H9 (cell line): ENCODE results near the gene RANBP17. TPM values are rescaled to one million over a fixed set of nuclear protein-coding genes. Genes with fewer than 3 reads are reported as not detected.

Experiments used
- DNase-seq: peaks from one replicate; pipeline ENCODE4 v3.0.0-alpha.2; 2017
- H2AFZ ChIP-seq: one replicate; pipeline ENCODE4 v1.6.1; 2013; ENCODE audit warnings: mild to moderate bottlenecking, low read length, control low read depth, moderate library complexity
- H2AK5ac ChIP-seq: 2 replicates; pipeline ENCODE4 v1.6.1; 2013; ENCODE audit warnings: low read length, control low read depth, mixed read lengths; ENCODE audit not compliant: insufficient read length
- H2BK120ac ChIP-seq: one replicate; pipeline ENCODE4 v1.6.1; 2013; ENCODE audit warnings: low read depth, mild to moderate bottlenecking, low read length, control low read depth, inconsistent platforms; ENCODE audit not compliant: poor library complexity, severe bottlenecking
- H2BK12ac ChIP-seq: 2 replicates; pipeline ENCODE4 v1.6.1; 2013; ENCODE audit warnings: low read length, control low read depth, mixed read lengths, low read depth; ENCODE audit not compliant: insufficient read length
- H2BK15ac ChIP-seq: 2 replicates; pipeline ENCODE4 v1.6.1; 2013; ENCODE audit warnings: low read depth, low read length, control low read depth
- H2BK20ac ChIP-seq: one replicate; pipeline ENCODE4 v1.6.1; 2013; ENCODE audit warnings: low read depth, mild to moderate bottlenecking, low read length, control low read depth, inconsistent platforms; ENCODE audit not compliant: poor library complexity, severe bottlenecking
- H2BK5ac ChIP-seq: 2 replicates; pipeline ENCODE4 v1.6.1; 2013; ENCODE audit warnings: low read length, control low read depth, mixed read lengths; ENCODE audit not compliant: insufficient read length
- H3K14ac ChIP-seq: 2 replicates; pipeline ENCODE4 v1.6.1; 2013; ENCODE audit warnings: low read length, control low read depth; ENCODE audit not compliant: insufficient read depth
- H3K18ac ChIP-seq: 2 replicates; pipeline ENCODE4 v1.6.1; 2013; ENCODE audit warnings: low read depth, mild to moderate bottlenecking, mixed read lengths, low read length, control low read depth; ENCODE audit not compliant: insufficient read length
- H3K23ac ChIP-seq: 2 replicates; pipeline ENCODE4 v1.6.1; 2013; ENCODE audit warnings: low read length, control low read depth, mixed read lengths, low read depth; ENCODE audit not compliant: insufficient read length
- H3K23me2 ChIP-seq: 2 replicates; pipeline ENCODE4 v1.6.1; 2013; ENCODE audit warnings: low read depth, mild to moderate bottlenecking, mixed read lengths, low read length, control low read depth; ENCODE audit not compliant: insufficient read length, poor library complexity, severe bottlenecking
- H3K27ac ChIP-seq: 2 replicates; pipeline ENCODE4 v1.5.1; 2013; ENCODE audit warnings: low read length, control low read depth, mixed read lengths, low read depth; ENCODE audit not compliant: insufficient read length
- H3K27me3 ChIP-seq: 2 replicates; pipeline ENCODE4 v1.6.1; 2013; ENCODE audit warnings: low read length, control low read depth, inconsistent platforms; ENCODE audit not compliant: insufficient read depth
- H3K4ac ChIP-seq: 2 replicates; pipeline ENCODE4 v1.6.1; 2013; ENCODE audit warnings: low read depth, mild to moderate bottlenecking, control low read depth, inconsistent platforms, low read length, moderate library complexity
- H3K4me1 ChIP-seq: 2 replicates; pipeline ENCODE4 v1.6.1; 2013; ENCODE audit warnings: low read length, control low read depth, inconsistent platforms; ENCODE audit not compliant: insufficient read depth
- H3K4me2 ChIP-seq: 2 replicates; pipeline ENCODE4 v1.6.1; 2013; ENCODE audit warnings: low read length, control low read depth, mixed read lengths; ENCODE audit not compliant: insufficient read length, insufficient read depth
- H3K56ac ChIP-seq: 2 replicates; pipeline ENCODE4 v1.6.1; 2013; ENCODE audit warnings: low read depth, mild to moderate bottlenecking, mixed read lengths, low read length, control low read depth; ENCODE audit not compliant: insufficient read length
- H3K79me1 ChIP-seq: 2 replicates; pipeline ENCODE4 v1.6.1; 2013; ENCODE audit warnings: low read depth, mild to moderate bottlenecking, moderate library complexity, low read length, control low read depth, inconsistent platforms; ENCODE audit not compliant: insufficient read depth, poor library complexity, severe bottlenecking
- H3K79me2 ChIP-seq: 2 replicates; pipeline ENCODE4 v1.6.1; 2013; ENCODE audit warnings: low read length, control low read depth, inconsistent platforms; ENCODE audit not compliant: insufficient read depth
- H3K9ac ChIP-seq: 2 replicates; pipeline ENCODE4 v1.6.1; 2013; ENCODE audit warnings: low read length, control low read depth, mixed read lengths; ENCODE audit not compliant: insufficient read length; ENCODE audit errors: extremely low read depth
- H3K9me3 ChIP-seq: one replicate; pipeline ENCODE4 v1.6.1; 2013; ENCODE audit warnings: low read depth, low read length, inconsistent platforms; ENCODE audit not compliant: control insufficient read depth
- H3T11ph ChIP-seq: one replicate; pipeline ENCODE4 v1.6.1; 2013; ENCODE audit warnings: mild to moderate bottlenecking, low read length, control low read depth, inconsistent platforms
- H4K20me1 ChIP-seq: one replicate; pipeline ENCODE4 v1.6.1; 2013; ENCODE audit not compliant: control insufficient read depth, insufficient read length, insufficient read depth
- H4K5ac ChIP-seq: 2 replicates; pipeline ENCODE4 v1.6.1; 2013; ENCODE audit warnings: low read depth, mild to moderate bottlenecking, mixed read lengths, low read length, control low read depth; ENCODE audit not compliant: insufficient read length
- H4K8ac ChIP-seq: replicated peaks from 2 replicates; pipeline ENCODE4 v1.6.1; 2013; ENCODE audit warnings: low read length, control low read depth, mixed read lengths, low read depth; ENCODE audit not compliant: insufficient read length
- H4K91ac ChIP-seq: 2 replicates; pipeline ENCODE4 v1.6.1; 2013; ENCODE audit warnings: low read depth, mild to moderate bottlenecking, moderate library complexity, mixed read lengths, low read length, control low read depth; ENCODE audit not compliant: insufficient read length
- H3K27ac Mint-ChIP-seq, 3 experiments: 2 replicates in 2 of 3; 3 replicates in 1 of 3; pipeline ENCODE4 v1.8.0; 2020 to 2021; ENCODE audit warnings: mixed read lengths in 3 of 3, mild to moderate bottlenecking in 1 of 3, moderate library complexity in 1 of 3
- H3K27me3 Mint-ChIP-seq: 2 replicates; pipeline ENCODE4 v1.8.0; 2021; ENCODE audit warnings: low read depth, mild to moderate bottlenecking, moderate library complexity, mixed read lengths
- H3K36me3 Mint-ChIP-seq, 3 experiments: 2 replicates in 2 of 3; 3 replicates in 1 of 3; pipeline ENCODE4 v1.8.0; 2020 to 2021; ENCODE audit warnings: low read depth in 3 of 3, mixed read lengths in 3 of 3; ENCODE audit not compliant: insufficient read depth in 1 of 3
- H3K4me1 Mint-ChIP-seq, 2 experiments: 2 replicates each; pipeline ENCODE4 v1.8.0; 2020; ENCODE audit warnings: mixed read lengths in 2 of 2
- H3K4me3 Mint-ChIP-seq, 2 experiments: 2 replicates in 1 of 2; 3 replicates in 1 of 2; pipeline ENCODE4 v1.8.0; 2020 to 2021; ENCODE audit warnings: mild to moderate bottlenecking in 2 of 2, mixed read lengths in 2 of 2, moderate library complexity in 1 of 2
- H3K9me3 Mint-ChIP-seq, 2 experiments: 2 replicates in 1 of 2; 3 replicates in 1 of 2; pipeline ENCODE4 v1.8.0; 2020; ENCODE audit warnings: mild to moderate bottlenecking in 2 of 2, mixed read lengths in 2 of 2, moderate library complexity in 1 of 2
- WGBS: extraction: QIAGEN DNeasy Blood & Tissue Kit; methylation state at CpG from one replicate; pipeline ENCODE4 v1.1.7; 2013; ENCODE audit warnings: missing lambda C conversion rate, low lambda C conversion rate, mixed read lengths; ENCODE audit not compliant: insufficient read length; ENCODE audit errors: extremely low coverage; 5-methylcytosine and 5-hydroxymethylcytosine counted together
- total RNA-seq: library from RNA; stranded (reverse); gene quantifications from 2 replicates; pipeline ENCODE4 v1.2.1, GENCODE V29; 2021
- TF ChIP-seq, protein P1 (sequence below): fragments of 200-600 bp; sonication (generic); conservative IDR thresholded peaks from 3 replicates; pipeline ENCODE4 v1.8.0; 2021; ENCODE audit warnings: antibody characterized with exemption, mild to moderate bottlenecking

The RANBP17 gene
- total RNA-seq, 1 experiment from 2014 or later, result 16.5 TPM

DNA sequence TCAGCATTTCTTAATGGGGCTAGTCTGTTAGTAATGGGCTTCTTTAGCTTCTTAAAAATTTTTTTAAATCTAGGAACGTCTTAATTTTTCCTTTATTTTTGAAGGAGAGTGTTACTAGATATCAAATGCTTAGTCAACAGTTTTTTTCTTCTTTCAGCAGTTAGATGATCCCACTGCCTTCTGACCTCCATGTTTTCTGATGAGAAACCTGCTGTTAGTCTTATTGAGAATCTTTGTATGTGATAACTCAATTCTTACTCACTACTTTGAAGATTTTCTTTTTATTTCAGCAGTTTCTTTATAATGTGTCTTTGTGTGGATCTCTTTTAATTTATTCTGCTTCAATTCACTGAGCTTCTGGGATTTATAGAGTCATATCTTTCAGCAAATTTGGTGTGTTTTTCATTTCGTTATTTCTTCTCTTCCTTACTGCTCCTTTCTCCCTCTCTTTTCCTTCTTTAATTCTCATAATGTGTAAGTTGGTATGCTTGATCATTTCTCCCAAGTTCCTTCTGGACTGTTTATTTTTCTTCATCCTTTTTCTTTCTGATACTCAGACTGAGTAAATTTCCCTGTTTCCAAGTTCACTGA, 205.8 kb downstream of the RANBP17 start:
- no peak overlapping the region for H3K4me3 Mint-ChIP-seq
- Histone ChIP-seq H3K79me2 (no peaks in the 10 kb centered on the region), H3K18ac (no peak overlapping the region), H3T11ph (no peak overlapping the region), H4K20me1 (no peaks in the 10 kb centered on the region), H4K8ac (no peak overlapping the region), H2BK20ac (no peak overlapping the region), H3K9ac (no peak overlapping the region), H4K5ac (no peak overlapping the region), H3K4me2 (no peak overlapping the region), H2BK12ac (no peak overlapping the region), H3K4me1 (no peaks in the 10 kb centered on the region), H3K23ac (no peak overlapping the region), H2AK5ac (no peak overlapping the region), H3K4ac (no peak overlapping the region), H2BK5ac (no peak overlapping the region), H3K79me1 (no peaks in the 10 kb centered on the region), H3K14ac (no peak overlapping the region), H2BK120ac (no peak overlapping the region), H2AFZ (no peak overlapping the region), H4K91ac (no peak overlapping the region), H2BK15ac (no peak overlapping the region), H3K9me3 (peaks cover 29% of the 10 kb centered on the region), H3K27me3 (no peaks in the 10 kb centered on the region), H3K27ac (no peak overlapping the region), H3K56ac (no peak overlapping the region), H3K23me2 (no peaks in the 10 kb centered on the region)
- TF ChIP-seq, protein P1, sequence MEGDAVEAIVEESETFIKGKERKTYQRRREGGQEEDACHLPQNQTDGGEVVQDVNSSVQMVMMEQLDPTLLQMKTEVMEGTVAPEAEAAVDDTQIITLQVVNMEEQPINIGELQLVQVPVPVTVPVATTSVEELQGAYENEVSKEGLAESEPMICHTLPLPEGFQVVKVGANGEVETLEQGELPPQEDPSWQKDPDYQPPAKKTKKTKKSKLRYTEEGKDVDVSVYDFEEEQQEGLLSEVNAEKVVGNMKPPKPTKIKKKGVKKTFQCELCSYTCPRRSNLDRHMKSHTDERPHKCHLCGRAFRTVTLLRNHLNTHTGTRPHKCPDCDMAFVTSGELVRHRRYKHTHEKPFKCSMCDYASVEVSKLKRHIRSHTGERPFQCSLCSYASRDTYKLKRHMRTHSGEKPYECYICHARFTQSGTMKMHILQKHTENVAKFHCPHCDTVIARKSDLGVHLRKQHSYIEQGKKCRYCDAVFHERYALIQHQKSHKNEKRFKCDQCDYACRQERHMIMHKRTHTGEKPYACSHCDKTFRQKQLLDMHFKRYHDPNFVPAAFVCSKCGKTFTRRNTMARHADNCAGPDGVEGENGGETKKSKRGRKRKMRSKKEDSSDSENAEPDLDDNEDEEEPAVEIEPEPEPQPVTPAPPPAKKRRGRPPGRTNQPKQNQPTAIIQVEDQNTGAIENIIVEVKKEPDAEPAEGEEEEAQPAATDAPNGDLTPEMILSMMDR, result no peak
- peaks cover 55 to 65% (median 57%) of the 10 kb centered on the region in 3 experiments for H3K36me3 Mint-ChIP-seq
- no CpG with 5 or more reads among the region's 2 CpGs for WGBS
- no peaks in the 10 kb centered on the region for H3K4me1 Mint-ChIP-seq
- peaks cover 50 to 57% of the 10 kb centered on the region in 2 experiments for H3K9me3 Mint-ChIP-seq
- no peak overlapping the region for H3K27ac Mint-ChIP-seq
- H3K27me3 Mint-ChIP-seq, result no peaks in the 10 kb centered on the region
- no peak for DNase-seq
